HG02970 (cell line): ENCODE results near the gene RBMX2.

Experiments
- ATAC-seq: cut with Tn5 transposase; IDR thresholded peaks from one replicate; pipeline ENCODE4 v1.9.1; 2021; ENCODE audit warnings: mild to moderate bottlenecking, moderate library complexity, moderate number of reproducible peaks; ENCODE audit not compliant: unreplicated experiment, low FRiP score

The RBMX2 gene

DNA sequence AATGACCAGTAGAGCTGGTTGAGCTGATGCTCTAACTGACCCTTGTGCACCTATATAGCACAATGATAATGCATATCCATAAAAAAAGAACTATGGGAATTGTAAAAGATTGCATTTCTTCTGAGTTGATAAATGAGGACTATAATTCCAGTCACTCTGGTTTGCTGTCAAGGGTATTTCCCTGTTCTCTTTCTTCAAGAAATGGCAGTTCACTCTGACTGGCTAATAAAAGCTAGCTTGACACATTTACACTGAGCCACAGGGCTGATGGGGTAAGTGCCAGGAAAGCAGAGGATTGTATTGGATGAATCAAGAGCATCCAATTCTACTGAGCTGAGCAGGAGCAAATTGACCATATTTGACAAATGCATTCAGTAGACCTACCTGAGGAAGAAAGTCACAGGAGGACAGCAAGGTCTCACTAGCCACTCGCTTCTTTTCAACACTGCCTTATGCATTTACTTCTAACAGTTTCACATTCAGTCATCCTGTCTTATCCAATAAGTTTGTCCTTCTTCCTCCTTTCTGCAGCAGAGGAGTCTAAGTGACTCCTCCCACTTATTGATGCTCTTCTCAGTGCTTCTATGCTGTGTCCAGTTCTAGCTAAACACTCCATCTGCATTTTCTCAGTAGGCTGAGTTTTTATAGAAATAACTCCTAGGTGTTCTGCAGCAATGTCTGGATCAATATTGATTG lies 43.0 kb downstream of the RBMX2 start:
- ATAC-seq: no peak

- ATAC-seq: no peak
Measured at GRCh38 chrX:130446974-130447373, 45.2 kb downstream of the RBMX2 start.
